Muscle layer of duodenum (tissue), 2 donors: ENCODE measurements around the gene EFNA5.
"Not testable (repeated sequence)": the region's sequence is repeated elsewhere in the genome, so short reads cannot be mapped to it uniquely, and the experiment has no call there.

Experiments
- H3K27ac ChIP-seq: one replicate; pipeline ENCODE4 v1.7.0; 2013; ENCODE audit warnings: mild to moderate bottlenecking, low read length
- H3K27me3 ChIP-seq: one replicate; pipeline ENCODE4 v1.7.0; 2013; ENCODE audit warnings: low read depth, mild to moderate bottlenecking, control low read depth, low read length
- H3K36me3 ChIP-seq, 2 donors: one replicate each; pipeline ENCODE4 v1.7.0; 2013; ENCODE audit warnings: low read length in 2 of 2, control low read depth in 1 of 2, mild to moderate bottlenecking in 1 of 2; ENCODE audit not compliant: insufficient read depth in 2 of 2, control insufficient read depth in 1 of 2
- H3K4me1 ChIP-seq, 2 donors: one replicate each; pipeline ENCODE4 v1.7.0; 2013; ENCODE audit warnings: low read length in 2 of 2, mild to moderate bottlenecking in 2 of 2, control low read depth in 1 of 2, moderate library complexity in 1 of 2; ENCODE audit not compliant: insufficient read depth in 2 of 2, control insufficient read depth in 1 of 2
- H3K4me3 ChIP-seq, 2 donors: one replicate each; pipeline ENCODE4 v1.7.0; 2013; ENCODE audit warnings: low read length in 2 of 2, low read depth in 1 of 2, mild to moderate bottlenecking in 1 of 2
- H3K9me3 ChIP-seq, 2 donors: one replicate each; pipeline ENCODE4 v1.7.0; 2013; ENCODE audit warnings: low read length in 2 of 2, control low read depth in 1 of 2, mild to moderate bottlenecking in 1 of 2; ENCODE audit not compliant: control insufficient read depth in 1 of 2
- donor health status: healthy.

Gene EFNA5

DNA sequence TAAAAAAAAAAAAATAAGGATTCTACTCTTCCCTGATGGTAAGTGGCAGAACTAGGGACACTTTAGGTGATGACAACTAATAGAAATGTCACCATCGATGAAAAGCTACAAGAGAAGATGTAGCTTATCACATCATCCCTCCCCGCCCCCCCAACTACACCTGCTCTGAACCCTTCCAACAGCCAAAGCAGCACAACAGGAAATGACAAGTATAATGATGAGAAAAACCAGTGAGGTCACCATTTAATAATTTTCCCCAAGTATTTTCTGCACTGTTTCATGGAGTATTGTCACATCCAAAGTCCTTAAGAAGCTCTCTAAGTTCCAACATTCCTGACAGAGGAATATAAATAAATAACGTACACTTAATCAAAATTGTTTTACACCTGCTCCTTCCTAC, 221.4 kb downstream of the EFNA5 start:
- Histone ChIP-seq H3K9me3 (no peaks in the 10 kb centered on the region), H3K36me3 (no peaks in the 10 kb centered on the region), H3K4me1 (peaks cover 0 to 8% of the 10 kb centered on the region in 2 donors), H3K4me3 (no peak overlapping the region), H3K27me3 (no peaks in the 10 kb centered on the region), H3K27ac (no peak overlapping the region)

DNA sequence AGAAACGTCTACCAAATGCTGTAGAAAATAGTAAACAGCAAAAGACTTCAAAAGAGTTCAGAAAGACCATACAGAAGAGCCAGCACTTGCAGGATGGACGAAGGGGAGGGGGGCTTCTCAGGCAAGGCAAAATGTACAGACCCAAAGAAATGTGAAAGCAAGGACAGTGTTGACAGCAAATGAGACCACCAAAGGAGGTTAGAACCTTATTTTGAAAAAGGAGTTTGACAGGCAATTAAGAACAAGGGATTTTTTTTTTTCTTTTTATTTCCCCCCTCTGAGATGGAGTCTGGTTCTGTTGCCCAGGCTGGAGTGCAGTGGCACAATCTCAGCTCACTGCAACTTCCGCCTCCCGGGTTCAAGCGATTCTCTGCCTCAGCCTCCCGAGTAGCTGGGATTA, 223.2 kb downstream of the EFNA5 start:
- Histone ChIP-seq H3K4me1 (peaks cover 0 to 8% of the 10 kb centered on the region in 2 donors), H3K36me3 (no peaks in the 10 kb centered on the region), H3K27ac (no peak overlapping the region), H3K9me3 (no peaks in the 10 kb centered on the region), H3K27me3 (no peaks in the 10 kb centered on the region), H3K4me3 (no peak overlapping the region)

DNA sequence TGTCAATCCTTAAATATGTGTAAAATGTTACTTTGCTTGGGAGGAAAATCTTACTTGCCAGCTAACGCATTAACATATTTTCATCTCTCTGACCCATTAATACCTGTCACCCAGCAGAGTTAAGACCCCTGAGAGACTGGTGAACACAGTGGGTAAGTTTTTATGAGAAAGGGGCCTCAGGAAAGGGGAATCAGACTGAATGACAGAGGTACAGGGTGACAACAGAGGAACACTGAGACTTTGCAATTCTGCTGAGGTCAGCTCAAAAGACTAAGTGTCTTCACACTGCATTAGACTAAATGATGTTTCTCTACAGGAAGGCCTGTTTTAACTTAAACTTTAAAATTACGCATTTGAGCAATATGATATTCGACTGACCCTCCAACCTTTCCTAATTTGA, 223.8 kb downstream of the EFNA5 start:
- no peaks in the 10 kb centered on the region for H3K36me3 ChIP-seq
- no peaks in the 10 kb centered on the region for H3K27me3 ChIP-seq
- H3K4me3 ChIP-seq = no peak overlapping the region
- no peak overlapping the region for H3K27ac ChIP-seq
- H3K9me3 ChIP-seq = no peaks in the 10 kb centered on the region
- peaks cover 0 to 8% of the 10 kb centered on the region in 2 donors for H3K4me1 ChIP-seq

DNA sequence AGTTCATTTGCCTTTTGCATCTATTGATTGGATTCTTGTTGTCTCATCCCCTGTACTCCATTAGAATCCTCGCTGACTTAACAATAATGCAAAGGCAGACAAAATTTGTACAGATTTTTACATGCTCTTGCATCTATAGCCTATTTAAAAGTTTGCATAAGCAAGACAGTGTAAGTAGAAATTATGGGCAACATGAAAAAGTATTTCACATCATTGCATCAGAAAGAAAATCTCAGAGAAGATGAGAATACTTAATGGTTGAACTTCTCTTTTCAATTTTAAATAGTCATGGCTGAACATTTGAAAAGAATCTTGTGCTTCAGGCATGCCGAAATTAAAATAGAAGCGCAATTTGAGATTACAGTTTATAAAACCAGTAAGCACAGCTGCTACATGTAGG, 226.4 kb downstream of the EFNA5 start:
- Histone ChIP-seq H3K27me3 (no peaks in the 10 kb centered on the region), H3K36me3 (no peaks in the 10 kb centered on the region), H3K9me3 (peaks cover 0 to 2% of the 10 kb centered on the region in 2 donors), H3K27ac (no peak overlapping the region), H3K4me1 (peaks cover 0 to 5% of the 10 kb centered on the region in 2 donors), H3K4me3 (no peak overlapping the region)

DNA sequence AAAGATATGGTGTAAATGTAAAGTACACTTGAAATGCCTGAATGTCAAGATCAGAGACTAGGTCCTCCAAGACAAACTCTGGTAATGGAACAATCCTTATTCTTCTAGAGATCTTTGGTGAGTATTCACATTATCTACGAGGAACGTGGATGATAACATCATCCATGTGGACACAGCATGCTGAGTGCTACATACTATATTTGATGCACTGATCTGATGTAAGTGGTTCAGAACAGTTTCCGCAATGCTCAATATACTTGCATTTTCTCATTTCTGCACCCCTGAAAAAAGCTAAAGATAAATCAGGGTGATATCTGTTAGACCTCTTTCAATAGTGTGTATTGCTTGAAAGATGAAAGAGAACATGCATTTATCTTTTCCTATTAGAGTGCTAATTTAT, 226.8 kb downstream of the EFNA5 start:
- Histone ChIP-seq H3K4me1 (peaks cover 0 to under 1% of the 10 kb centered on the region in 2 donors), H3K27ac (no peak overlapping the region), H3K36me3 (no peaks in the 10 kb centered on the region), H3K4me3 (no peak overlapping the region), H3K9me3 (peaks cover 0 to 6% of the 10 kb centered on the region in 2 donors), H3K27me3 (no peaks in the 10 kb centered on the region)

DNA sequence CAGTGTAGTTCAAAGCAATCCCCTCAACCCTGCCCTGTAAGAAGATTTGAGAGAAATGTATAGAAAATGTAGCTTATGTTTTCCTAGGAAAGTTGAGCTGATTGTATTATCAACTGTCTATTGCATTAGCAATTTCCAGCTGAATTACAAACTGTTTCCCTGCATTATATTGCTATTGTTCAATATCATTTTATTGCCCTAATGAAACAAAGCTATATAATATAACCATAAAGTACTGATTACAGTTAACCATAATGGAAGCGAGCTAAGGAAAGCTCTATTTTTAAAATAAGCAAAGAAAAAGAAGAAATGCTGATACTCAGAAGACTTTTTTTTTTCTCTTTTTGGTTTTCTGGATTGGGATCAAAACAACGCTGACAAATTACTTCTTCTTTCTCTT, 228.3 kb downstream of the EFNA5 start:
- H3K4me3 ChIP-seq = no peak overlapping the region
- peaks cover 0 to 8% of the 10 kb centered on the region in 2 donors for H3K9me3 ChIP-seq
- H3K27me3 ChIP-seq = no peaks in the 10 kb centered on the region
- no peak overlapping the region for H3K27ac ChIP-seq
- no peaks in the 10 kb centered on the region for H3K36me3 ChIP-seq
- no peaks in the 10 kb centered on the region for H3K4me1 ChIP-seq

DNA sequence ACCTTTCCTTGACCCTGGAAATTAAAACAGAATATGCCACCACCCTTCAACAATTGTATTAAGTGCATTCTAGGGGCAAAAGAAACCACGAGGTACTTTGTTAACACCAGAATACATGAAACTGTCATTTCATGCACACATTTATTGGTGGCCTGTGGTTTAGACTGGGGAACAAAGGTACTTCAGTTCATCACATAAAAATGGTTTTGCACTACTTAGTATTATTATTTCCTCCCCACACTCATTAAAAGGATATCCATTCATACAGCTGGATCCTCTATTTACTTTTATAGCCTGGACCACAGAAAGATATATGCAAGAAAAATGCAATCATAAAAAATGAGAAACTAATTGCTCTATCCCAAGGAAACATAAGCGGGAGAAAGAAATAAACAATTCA, 230.9 kb downstream of the EFNA5 start:
- no peak overlapping the region for H3K27ac ChIP-seq
- H3K4me3 ChIP-seq = no peak overlapping the region
- H3K27me3 ChIP-seq = no peaks in the 10 kb centered on the region
- H3K9me3 ChIP-seq = peaks cover 0 to 8% of the 10 kb centered on the region in 2 donors
- no peaks in the 10 kb centered on the region for H3K36me3 ChIP-seq
- peaks cover 0 to 8% of the 10 kb centered on the region in 2 donors for H3K4me1 ChIP-seq

DNA sequence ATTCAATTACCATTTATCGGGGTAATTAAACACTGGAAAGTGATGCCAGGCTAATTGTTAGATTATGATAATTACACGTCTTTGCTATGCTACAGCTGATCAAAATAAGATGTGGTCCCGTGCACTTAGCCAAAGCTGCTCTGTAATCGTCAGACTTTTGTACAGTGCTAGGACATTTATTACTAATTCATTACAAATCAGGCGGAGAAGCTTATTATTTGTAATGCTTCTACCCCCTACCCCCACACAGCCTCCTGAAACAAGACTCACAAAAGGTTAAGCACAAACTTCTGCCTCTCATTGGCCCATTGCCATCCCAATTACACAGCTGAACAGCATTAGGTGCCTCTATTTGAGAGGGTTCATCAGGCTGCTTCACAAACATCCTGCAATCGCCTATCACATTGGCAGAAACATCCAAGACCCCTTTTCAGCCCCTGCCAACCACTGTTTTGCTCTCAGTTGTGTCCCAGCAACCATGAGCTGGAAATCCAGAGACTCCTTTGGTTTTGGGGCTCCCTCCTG, 232.7 kb downstream of the EFNA5 start:
- Histone ChIP-seq H3K4me3 (no peak overlapping the region), H3K36me3 (no peaks in the 10 kb centered on the region), H3K9me3 (peaks cover 0 to 8% of the 10 kb centered on the region in 2 donors), H3K27ac (no peak overlapping the region), H3K4me1 (peaks cover 0 to 8% of the 10 kb centered on the region in 2 donors), H3K27me3 (no peaks in the 10 kb centered on the region)

DNA sequence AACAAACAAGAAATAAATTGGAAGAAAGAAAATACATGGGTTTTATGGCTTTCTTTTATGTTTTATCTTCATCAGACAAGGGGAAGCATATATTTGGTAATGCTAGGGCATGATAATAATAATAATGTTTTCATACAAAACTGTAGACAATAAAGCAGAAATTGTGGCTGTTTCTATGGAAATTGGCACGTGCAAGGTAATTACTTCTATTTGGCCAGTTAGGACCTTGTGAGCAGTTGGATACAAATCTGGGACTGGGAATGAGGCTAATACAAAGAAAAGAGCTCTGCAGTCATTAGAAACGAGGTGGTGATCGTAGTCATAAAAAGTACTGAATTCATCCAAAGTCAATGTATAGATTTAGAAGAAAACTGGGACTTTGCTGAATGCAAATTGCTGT, 233.6 kb downstream of the EFNA5 start:
- Histone ChIP-seq H3K9me3 (peaks cover 0 to 8% of the 10 kb centered on the region in 2 donors), H3K36me3 (no peaks in the 10 kb centered on the region), H3K27me3 (no peaks in the 10 kb centered on the region), H3K27ac (no peak overlapping the region), H3K4me3 (no peak overlapping the region), H3K4me1 (peaks cover 0 to 8% of the 10 kb centered on the region in 2 donors)

DNA sequence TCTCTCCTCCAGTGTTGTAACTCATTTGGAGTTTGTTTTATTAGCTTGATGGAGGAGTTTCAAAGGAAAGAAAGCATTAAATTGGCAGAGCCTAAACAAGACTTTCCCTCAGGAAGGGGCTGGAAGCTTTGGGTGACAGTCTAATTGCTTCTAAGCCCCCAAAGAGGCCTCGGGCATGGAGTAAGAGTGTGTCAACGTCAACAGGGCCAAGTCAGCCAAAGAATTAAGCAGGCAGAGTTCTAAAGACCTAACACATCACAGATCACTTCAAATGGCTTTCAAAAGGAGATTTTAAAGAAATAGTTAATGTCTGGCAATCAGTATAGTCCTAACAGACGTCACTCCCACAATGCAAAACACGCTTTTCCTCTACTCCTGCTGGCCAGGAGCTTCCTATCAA, 234.5 kb downstream of the EFNA5 start:
- H3K27ac ChIP-seq = no peak overlapping the region
- no peaks in the 10 kb centered on the region for H3K27me3 ChIP-seq
- peaks cover 0 to 12% of the 10 kb centered on the region in 2 donors for H3K4me1 ChIP-seq
- H3K4me3 ChIP-seq = no peak overlapping the region
- H3K9me3 ChIP-seq = peaks cover 0 to 8% of the 10 kb centered on the region in 2 donors
- no peaks in the 10 kb centered on the region for H3K36me3 ChIP-seq

DNA sequence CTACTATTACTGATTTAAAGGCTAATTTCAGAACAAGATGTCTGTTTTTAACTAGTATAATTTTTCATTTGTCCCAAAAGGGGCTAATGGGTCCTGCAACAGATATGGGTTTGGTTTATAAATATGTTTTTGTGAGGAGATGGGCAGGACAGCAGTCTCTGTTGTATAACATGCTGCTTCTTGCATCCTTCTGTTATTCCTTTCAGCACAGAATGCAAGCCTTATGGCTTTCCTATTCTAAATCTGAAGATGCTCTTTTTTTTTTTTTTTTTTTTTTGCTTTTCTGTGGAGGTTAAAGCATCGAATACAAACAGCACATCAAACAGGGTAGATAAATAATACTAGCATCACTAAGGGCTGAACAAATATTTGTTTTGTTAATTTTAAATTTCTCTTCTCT, 235.7 kb downstream of the EFNA5 start:
- no peaks in the 10 kb centered on the region for H3K27me3 ChIP-seq
- no peak overlapping the region for H3K27ac ChIP-seq
- no peak overlapping the region for H3K4me3 ChIP-seq
- peaks cover 0 to 17% of the 10 kb centered on the region in 2 donors for H3K4me1 ChIP-seq
- no peaks in the 10 kb centered on the region for H3K36me3 ChIP-seq
- H3K9me3 ChIP-seq = peaks cover 0 to 8% of the 10 kb centered on the region in 2 donors

DNA sequence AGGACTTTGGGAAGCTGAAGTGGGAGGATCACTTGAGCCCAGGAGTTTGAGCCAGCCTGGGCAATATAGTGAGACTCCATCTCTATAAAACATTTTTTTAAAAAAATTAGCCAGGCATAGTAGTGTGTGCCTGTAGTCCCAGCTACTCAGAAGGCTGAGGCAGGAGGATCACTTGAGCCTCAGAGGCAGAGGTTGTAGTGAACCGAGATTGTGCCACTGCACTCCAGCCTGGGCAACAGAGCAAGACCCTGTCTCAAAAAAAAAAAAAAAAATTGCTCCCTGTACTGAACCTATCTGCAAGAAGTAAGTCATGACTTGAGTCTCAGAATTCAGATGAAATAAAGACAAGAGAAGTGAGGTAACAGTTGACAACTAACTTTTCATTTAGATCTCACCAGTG, 237.1 kb downstream of the EFNA5 start:
- not testable (repeated sequence) for H3K27me3 ChIP-seq, H3K9me3 ChIP-seq, H3K27ac ChIP-seq

More for the DNA sequence above, 237.1 kb downstream of the EFNA5 start:
- H3K4me3 ChIP-seq, H3K36me3 ChIP-seq: not testable (repeated sequence)
- peaks cover 0 to 17% of the 10 kb centered on the region in 2 donors for H3K4me1 ChIP-seq
